Erythroblast (primary cell): ENCODE data around the gene ATP6V0C.

ENCODE experiments used
- DNase-seq, 2 experiments: peaks; one replicate each; lab custom pipeline; 2025; lab: John Stamatoyannopoulos, UW
- GATA1 ChIP-seq: IDR thresholded peaks from 2 replicates; pipeline ENCODE4 v1.6.1; 2011; ENCODE audit warnings: low read depth, mild to moderate bottlenecking, control low read depth, low read length, moderate library complexity
- POLR2A ChIP-seq: IDR thresholded peaks from 2 replicates; pipeline ENCODE4 v1.6.1; 2011; ENCODE audit warnings: mild to moderate bottlenecking, low read length

Gene ATP6V0C

DNA sequence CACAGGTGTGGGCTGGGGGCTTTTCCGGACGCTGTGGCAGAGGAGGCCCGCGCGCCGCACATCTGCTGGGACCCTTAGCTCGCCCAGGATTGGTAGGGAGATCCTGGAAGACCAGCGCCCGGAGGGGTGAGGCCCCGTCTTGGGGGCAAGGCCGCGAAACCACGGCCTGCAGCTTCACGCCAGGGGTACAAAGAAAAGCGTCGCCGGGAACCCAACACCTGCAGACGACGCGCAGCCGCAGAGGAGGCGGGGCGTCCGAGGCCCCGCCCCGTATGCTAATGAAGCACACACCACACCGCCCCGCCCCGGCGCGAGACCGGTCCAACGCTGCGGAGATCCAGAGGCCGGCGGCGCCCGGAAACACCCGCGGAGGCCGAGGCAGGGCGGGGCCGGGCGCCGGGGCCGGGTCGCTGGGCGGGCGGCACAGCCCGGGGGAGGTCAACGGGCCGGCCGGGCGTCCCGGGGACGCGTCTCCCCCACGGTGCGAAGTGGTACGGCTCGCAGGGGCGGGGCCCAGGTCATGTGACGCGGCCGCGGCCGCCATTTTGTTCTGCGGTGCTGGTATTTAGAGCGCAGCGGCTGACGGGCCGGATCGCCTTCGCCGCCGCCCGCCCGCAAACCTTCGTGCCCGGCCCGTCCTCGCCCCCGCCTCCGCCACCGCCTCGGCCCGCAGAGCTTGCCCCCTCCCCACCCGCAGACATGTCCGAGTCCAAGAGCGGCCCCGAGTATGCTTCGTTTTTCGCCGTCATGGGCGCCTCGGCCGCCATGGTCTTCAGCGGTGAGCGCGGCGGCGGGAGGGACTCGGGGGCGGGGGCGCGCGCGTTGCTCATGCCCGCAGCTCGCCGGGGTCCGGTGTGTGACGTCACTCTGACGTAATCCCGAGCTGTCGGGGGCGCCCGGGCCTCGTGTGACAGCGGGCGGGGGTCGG is at the start of gene ATP6V0C:
TSS of gene ATP6V0C (plus strand) at position 548 of the 928 bp plus-strand sequence. CDS start at position 700, 152 bp downstream.
- TF ChIP-seq POLR2A: peak; percentile 81
- no peak for TF ChIP-seq GATA1
- DNase-seq: peak; percentile 97 to 99

DNA sequence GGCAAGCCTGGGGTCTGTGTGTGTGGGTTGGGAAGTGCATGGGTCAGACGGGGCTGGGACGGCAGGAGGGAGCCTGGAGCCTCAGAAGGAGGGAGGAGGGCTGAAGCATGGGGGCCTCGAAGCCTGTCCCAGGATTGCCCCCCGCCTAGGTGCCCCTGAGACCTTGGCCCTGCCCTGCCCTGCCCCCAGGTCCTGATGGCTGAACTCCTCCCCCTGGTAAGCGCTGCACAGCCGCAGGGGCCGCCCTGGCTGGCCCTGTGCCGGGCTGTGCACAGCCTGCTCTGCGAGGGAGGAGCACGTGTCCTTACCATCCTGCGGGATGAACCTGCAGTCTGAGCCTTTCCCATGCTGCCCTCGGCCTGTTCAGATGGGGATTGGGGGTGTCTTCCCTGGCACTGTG is 49.4 kb upstream of the ATP6V0C start:
- peak; percentile 10 for TF ChIP-seq POLR2A
- TF ChIP-seq GATA1: no peak
- DNase-seq: no peak

DNA sequence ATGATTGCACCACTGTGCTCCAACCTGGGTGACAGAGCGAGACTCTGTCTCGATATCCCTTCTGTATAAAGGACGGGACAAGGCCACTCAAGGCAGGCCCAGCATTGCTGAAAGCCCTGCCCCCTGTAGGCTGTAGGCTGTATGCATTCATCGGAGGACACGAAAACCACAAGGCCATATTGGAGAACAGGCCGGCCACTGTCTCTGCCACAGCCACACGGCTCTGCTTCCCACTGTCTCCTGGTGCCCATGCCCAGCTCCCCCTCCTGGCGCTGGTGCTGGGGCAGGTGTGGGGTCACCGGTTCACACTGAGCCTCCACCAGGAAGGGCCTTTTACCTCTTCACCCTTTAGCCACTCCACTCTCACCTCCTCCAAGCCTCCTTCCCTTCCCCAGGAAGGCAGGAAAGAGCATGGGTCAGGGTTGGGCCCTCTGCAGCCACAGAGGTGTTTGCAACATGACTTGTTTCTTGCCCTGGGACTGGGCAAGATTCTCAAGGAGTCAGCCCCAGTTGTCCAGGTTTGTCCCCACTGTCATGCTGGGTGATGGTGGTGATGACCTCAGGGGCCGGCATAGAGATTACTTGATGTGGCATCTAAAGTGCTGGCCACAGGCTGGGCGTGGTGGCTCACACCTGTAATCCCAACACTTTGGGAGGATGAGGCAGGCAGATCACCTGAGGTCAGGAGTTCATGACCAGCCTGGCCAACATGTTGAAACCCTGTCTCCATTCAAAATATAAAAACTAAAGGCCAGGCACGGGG is 47.9 kb upstream of the ATP6V0C start:
- peak in 1 of 2 experiments; percentile 46 for DNase-seq
- TF ChIP-seq GATA1 (no peak), POLR2A (no peak)

- DNase-seq: no peak
- TF ChIP-seq POLR2A: peak; percentile 45
- TF ChIP-seq GATA1: no peak
These were observed 46.9 kb upstream of the ATP6V0C start for GRCh38 chr16:2466667-2467527.

- DNase-seq: peak; percentile 84 to 88
- TF ChIP-seq GATA1 (no peak), POLR2A (peak; percentile 40)
These were observed 46.1 kb upstream of the ATP6V0C start for GRCh38 chr16:2467528-2468232.

DNA sequence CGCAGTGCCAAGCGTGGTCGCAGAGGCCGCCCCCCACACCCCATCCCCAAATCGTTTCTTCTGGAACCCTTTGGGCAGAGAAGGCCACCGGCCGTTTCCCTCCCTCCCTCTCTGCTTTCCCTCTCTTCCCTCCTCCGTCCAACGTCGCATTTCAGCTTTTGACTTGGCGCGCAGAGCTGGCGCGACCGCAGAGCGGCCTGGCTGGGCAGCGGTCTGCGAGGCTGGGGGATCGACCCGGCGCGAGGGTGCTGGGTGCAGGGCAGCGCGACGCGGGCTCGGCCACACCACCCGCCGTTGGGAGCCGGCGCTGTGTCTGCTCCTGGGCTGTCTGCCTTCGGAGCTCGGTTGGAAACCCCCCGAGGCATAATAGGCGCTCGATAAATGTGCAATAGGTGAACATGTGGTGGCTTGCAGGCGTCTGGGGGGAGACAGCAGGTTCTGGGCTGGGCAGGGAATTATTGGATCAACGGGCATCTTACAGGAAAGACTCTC is 45.5 kb upstream of the ATP6V0C start:
- no peak for TF ChIP-seq POLR2A
- no peak for TF ChIP-seq GATA1
- peak; percentile 47 to 54 for DNase-seq

DNA sequence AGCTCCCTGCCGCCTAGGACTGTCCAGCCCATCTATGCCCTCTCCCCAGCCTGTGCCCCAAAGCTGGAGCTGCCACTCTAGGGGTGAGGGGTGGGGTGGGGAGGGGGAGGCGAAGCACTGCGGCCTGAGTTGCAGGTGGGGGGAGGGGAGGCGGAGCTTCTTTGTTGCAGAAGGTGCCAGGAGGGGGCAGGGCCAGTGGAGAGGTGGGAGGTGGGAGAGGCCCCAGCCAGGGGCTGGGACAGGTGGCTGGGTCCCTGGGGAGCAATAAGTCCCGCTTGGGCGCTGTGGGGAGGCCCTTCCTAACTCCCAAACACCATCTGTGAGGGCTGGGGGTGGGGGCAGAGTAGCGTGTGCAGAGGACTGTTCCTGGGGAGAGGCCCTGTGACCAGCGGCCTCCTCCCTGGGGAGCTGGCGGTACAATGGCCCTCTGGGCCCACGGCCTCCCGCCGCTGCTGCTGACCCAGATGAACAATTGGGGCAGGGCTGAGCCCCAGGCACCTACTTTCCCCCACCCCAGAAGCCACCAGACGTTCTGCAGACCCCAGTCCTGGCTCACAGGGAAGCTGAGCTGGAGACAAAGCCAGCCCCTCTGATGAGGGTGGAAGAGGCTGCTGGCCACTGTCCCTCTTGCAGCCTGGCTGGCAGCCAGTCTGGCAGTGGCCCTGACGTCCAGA is 44.9 kb upstream of the ATP6V0C start:
- TF ChIP-seq GATA1 (no peak), POLR2A (no peak)
- peak; percentile 53 to 57 for DNase-seq

DNA sequence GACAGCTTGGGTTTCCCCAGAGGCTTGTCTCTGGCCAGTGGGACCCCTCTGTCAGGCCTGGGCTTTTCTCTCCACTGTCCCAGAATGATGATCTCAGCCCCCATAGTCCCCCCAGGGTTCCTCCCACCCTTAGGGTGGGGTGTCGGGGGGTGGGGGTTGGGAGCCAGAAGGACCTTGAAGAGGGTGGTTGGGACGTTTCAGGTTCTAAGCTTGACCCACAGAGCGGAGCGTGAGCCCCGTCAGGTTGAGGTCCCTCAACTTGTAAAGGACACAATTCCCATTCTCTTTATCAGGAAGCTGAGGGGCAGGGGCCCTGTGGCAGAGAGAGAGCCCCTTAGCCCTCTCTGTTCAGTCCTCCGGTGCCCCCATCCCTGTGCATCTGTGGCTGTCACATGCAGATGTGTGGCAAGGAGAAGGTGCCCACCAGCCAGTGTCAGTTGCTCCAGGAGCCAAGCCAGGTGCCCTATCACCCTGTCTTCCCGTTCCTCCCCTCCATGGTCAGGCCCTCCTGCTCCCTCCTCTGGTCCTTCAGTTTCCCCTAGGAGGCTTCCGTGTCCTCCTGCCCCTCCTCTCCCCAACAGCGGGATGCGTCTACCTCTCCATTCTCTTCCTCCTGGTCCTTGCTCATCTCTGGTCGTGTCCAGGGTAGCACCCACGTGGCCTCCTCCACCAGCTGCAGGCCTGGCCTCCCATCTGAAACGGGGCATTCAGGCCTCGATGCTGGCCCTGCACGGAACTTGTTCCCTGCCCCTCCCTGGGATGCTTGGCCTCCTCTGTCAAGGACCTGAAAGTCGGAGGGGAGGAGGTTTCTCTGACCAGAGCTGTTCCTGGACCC is 44.1 kb upstream of the ATP6V0C start:
- no peak for DNase-seq
- TF ChIP-seq POLR2A (no peak), GATA1 (no peak)

- DNase-seq: no peak
- TF ChIP-seq POLR2A (no peak), GATA1 (no peak)
These were observed 43.5 kb upstream of the ATP6V0C start for GRCh38 chr16:2470234-2470601.

- no peak for DNase-seq
These were observed 43.1 kb upstream of the ATP6V0C start for GRCh38 chr16:2470603-2471015.

GRCh38 chr16:2471016-2471652 is 42.6 kb upstream of the ATP6V0C start, which contains the start of gene NTN3:
Gene NTN3, plus strand, starts transcription at chr16:2471297. Its CDS starts 405 bp downstream, at chr16:2471702.
- peak; percentile 62 to 75 for DNase-seq
- TF ChIP-seq GATA1: no peak
- TF ChIP-seq POLR2A: no peak

More at GRCh38 chr16:2470603-2471015, 43.1 kb upstream of the ATP6V0C start:
- TF ChIP-seq POLR2A (no peak), GATA1 (no peak)
